ENCODE measurements around the gene ZEB2.

- TF ChIP-seq, protein P1, sequence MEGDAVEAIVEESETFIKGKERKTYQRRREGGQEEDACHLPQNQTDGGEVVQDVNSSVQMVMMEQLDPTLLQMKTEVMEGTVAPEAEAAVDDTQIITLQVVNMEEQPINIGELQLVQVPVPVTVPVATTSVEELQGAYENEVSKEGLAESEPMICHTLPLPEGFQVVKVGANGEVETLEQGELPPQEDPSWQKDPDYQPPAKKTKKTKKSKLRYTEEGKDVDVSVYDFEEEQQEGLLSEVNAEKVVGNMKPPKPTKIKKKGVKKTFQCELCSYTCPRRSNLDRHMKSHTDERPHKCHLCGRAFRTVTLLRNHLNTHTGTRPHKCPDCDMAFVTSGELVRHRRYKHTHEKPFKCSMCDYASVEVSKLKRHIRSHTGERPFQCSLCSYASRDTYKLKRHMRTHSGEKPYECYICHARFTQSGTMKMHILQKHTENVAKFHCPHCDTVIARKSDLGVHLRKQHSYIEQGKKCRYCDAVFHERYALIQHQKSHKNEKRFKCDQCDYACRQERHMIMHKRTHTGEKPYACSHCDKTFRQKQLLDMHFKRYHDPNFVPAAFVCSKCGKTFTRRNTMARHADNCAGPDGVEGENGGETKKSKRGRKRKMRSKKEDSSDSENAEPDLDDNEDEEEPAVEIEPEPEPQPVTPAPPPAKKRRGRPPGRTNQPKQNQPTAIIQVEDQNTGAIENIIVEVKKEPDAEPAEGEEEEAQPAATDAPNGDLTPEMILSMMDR (conservative IDR thresholded peaks at IDR 0.05; ENCODE audit: low read length): no peak
- no peak for TF ChIP-seq EZH2phosphoT487 (IDR thresholded peaks at IDR 0.05; ENCODE audit: borderline replicate concordance)
Observed at GRCh38 chr2:144495227-144496091, 24.5 kb downstream of the ZEB2 start.

Data from Loucy (cell line).